NCI-H510A treated with DMSO at 0.1 percent for 48 hours (cell line): ENCODE data around the gene RBM8A.
"Not testable (repeated sequence)": the region's sequence is repeated elsewhere in the genome, so short reads cannot be mapped to it uniquely, and the experiment has no call there.

ENCODE experiments used
- DNase-seq: peaks from one replicate; lab custom pipeline; 2025; lab: John Stamatoyannopoulos, UW

The RBM8A gene

DNA sequence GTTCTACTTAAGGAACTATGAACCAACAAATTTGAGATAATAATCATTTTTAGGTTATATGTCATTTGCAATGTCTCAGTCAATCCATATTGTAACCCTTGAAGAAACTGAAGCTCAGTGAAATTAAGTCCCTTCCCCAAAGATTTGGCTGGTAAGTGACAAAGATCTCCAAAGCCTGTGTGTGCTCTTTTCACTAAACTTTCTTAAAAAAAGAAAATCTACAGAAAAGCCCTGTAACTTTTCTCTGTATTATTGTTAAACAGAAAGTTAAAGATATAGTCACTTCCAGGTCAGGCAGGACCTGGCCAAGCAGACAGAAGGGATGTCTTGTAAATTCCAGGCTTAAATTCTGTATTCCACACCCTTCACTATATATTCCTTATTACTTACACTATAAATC is 29.1 kb upstream of the RBM8A start:
- no peak for DNase-seq

DNA sequence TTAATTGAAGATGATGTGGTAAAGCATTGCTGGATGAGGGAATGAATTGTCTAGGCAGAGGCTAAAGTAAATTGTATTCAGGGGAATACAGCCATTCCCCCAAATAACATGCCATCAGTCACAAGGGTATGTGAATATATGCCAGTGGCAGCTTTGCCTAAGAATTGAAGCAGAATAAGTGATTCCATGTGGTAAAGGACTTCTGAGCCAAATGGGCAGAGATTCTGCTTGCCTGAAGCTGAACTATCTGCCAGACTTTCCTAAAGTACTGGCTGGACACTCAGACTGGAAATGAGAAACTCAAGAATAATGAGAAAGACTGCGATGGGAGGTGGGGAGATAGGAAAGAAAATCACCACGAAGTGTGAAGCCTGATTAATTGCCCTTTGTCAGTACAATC is 28.2 kb upstream of the RBM8A start:
- DNase-seq = no peak

DNA sequence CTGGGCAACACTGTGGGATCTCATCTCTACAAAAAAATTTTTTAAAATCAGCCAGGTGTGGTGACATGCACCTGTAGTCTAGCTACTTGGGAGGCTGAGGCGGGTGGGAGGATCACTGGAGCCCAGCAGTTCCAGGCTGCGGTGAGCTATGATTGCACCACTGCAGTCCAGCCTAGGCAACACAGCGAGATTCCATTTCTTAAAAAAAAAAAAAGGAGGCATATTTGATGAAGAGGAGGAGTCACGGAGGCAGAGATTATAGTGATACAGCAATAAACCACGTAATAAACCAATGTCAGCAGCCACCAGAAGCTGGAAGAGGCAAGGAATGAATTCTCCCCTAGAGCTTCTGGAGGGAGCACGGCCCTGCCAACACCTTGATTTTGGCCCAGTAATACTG is 26.6 kb upstream of the RBM8A start:
- DNase-seq = no peak

DNA sequence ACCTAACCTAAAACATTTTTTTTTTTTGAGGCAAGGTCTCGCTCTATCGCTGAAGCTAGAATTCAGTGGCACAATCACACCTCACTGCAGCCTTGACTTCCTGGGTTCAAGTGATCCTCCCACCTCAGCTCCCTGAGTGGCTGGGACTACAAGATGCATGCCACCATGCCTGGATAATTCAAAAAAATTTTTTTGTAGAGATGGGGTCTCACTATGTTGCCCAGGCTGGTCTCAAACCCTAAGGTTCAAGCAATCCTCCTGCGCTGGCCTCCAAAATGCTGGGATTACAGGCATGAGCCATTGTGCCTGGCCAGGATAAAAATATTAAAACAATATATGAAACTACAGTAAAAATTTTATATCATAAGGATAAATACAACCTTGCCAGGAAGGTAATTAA is 25.6 kb upstream of the RBM8A start:
- no peak for DNase-seq

DNA sequence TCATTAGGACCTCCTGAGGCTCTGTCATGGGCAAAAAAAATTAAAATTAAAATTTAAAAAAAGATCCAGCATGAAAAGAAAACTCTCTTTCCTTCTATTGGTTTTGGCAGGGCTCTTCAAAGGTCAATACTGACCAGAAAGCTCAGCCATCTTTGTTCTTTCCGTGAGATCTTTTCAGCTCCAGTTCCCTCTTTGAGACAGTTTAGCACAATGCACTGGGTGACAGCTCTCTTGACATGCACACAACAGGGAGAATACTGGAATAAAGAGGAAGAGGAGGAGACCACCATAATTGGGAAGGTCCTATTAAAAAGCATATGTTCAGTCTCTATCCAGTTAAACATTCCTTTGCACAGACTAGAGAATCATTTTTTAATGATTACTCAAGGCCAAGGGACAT is 24.2 kb upstream of the RBM8A start:
- DNase-seq = no peak

DNA sequence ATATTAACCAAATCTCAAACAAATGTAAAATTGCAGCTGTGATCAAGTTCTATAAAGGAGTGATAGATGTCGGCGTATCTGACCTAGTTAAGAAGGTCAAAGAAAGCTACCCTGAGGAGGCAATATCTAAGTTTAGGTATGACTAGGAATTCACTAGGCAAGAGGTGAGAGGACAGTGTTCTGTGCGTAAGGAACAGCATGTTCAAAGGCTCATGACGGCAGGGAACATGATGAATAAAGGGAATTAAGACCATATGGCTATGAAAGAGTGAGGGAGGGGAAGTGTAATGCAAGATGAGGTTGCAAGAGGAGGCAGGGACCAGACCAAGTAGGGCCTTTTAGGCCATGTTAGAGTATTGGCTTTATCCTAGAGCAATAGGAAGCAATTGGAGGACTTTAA is 21.9 kb upstream of the RBM8A start:
- DNase-seq = no peak

DNA sequence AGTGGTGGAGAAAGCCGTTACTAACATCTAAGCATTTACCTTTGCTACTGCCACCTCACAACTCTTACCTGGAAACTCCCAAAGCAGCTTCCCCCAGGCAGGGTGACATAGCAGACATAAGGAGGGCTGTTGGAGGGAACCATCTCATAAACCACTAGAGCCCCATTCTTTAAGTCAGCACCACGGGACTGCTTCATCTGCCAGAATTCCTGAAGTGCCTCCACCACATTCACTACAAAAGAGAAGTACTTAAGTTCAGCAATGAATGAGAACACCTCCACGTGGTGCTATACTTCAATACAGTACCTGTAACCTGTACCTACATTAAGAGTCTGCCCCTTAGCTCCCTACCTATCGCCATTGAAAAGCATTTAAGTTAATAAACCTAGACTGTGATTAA is 20.3 kb upstream of the RBM8A start:
- no peak for DNase-seq

DNA sequence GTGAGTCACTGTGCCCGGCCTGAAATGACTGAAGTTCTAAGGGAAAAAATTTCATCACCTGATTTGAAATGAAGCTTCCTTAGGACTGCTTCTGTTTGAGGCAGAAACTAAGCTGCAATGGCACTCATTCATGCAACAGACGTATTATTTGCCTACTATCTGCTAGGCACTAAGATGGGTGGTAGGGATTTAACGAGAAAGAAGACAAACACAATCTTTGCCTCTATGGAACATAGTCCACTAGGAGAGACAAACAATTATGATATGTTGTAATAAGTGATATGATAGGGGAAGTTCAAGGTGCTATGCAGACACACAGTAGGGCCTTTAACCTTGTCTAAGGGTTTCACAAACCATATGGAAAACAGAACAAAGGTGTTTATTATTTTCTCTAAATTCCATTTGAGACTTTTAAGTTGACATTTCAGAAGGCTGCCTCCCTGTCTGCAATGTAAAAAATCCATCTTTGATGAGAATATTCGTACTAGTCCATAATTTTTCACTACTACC is 19.2 kb upstream of the RBM8A start:
- no peak for DNase-seq

DNA sequence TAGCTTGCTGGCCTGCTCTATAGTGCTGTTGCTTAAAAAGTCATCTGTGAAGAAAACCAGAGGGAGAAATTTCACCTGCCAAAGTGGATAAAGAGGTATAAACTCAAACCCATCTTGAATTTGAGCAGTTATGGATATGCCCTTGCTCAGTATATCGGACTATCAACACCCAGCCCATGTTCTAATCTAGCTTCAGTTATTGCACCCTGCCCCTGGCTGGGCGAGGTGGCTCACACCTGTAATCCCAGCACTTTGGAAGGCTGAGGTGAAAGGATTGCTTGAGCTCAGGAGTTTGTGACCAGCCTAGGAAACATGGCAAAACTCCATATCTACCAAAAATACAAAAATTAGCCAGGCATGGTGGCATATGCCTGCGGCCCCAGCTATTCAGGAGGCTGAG is 17.2 kb upstream of the RBM8A start:
- DNase-seq = no peak

DNA sequence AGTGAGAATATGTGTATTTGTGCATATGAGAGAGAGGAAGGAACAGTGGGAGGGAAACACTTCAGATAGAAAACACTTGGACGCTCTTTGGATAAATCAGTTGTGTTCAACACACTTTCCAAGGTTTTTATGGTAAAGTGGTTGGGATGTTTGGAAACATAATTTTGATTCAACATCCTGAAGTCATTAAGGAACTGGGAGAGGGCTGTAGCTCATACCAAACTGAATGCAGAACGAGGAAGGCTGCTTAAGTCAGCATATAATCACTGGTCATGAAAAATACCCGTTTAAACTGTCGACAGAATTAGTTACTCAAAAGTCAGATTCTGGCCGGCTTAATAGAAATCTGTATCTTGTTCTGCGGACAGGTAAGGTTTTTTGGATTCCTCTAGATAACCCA is 15.6 kb upstream of the RBM8A start:
- no peak for DNase-seq

DNA sequence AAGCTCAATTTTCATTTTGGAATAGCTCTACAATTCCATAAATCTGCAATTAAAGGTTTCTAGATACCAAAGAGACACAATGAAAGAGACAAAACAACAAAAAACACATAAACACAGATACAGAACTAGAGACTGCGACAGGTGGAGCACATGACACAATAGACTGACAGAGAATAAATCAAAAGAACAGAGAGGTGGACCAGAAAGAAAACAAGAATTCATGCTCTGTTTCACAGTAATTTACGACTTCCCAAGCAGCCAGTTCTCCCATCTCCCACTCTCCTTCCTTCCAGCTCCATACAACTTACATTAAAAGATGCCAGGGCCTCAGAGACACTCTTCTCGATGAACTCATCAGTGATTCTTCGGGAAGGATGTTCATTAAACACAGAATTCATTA is 15.1 kb upstream of the RBM8A start:
- no peak for DNase-seq

DNA sequence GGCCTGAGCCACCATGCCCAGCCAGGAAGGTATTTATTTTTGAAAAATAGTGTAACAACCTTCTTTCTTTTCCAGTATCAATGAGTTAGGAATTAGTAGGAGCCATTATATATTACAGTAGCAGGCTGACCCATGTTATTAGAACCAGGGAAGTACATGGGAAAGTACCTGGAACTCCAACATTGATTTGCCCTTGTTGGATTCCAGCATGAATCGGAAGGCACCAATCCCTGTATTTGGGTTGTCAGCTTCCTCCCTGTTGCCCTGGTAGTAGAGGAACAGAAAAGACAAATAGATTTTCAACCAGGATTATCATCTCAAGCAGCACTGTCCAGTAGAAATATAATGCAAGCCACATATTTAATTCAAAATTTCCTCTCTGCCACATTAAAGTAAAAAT is 10.2 kb upstream of the RBM8A start:
- no peak for DNase-seq

DNA sequence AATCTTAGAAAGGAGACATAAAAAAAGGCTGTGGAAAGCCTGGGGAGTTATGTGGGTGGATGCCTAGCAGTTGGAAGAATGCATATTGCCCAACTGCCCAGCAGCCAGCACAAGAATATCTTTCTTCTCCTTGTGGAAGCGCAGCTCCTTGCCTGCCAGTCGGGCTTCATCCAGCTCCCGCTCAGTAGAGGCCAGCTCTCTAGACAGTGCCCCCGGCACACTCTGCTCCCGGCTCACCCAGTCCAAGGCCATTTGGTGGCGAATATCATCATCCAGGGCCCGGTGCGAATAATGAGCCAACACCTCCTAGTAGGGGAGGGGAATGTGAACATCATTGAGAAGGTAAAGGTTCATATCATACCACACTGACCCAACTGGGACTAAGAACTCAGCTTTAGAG is 9.0 kb upstream of the RBM8A start:
- no peak for DNase-seq

DNA sequence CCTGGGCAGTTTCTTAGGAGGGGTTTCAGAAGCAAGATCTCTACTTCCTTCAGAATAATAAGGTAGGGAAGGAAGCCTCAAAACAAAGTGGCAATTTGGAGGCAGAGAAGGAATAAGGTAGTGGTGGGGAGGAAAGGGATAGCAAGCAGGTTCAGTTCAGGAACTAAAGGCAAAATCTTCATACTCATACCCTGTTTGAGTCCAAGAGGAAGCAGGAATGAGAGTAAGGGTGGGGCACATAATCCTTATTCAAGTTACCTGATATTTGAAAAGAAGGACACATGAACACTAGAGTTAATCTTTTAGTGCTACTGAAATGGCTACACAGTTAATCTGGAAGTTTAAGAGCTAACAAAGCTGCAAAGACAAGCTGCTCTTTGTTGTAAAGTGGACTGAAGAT is 8.4 kb upstream of the RBM8A start:
- no peak for DNase-seq

DNA sequence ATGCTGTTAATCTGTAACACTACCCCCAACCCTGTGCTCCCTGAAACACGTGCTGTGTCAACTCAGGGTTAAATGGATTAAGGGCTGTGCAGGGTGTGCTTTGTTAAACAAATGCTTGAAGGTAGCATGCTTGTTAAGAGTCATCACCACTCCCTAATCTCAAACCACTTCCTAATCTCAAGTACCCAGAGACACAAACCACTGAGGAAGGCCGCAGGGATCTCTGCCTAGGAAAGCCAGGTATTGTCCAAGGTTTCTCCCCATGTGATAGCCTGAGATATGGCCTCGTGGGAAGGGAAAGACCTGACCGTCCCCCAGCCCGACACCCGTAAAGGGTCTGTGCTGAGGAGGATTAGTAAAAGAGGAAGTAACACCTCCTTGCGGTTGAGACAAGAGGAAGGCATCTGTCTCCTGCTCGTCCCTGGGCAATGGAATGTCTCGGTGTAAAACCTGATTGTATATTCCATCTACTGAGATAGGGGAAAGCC is 5.3 kb upstream of the RBM8A start:
- DNase-seq = not testable (repeated sequence)

DNA sequence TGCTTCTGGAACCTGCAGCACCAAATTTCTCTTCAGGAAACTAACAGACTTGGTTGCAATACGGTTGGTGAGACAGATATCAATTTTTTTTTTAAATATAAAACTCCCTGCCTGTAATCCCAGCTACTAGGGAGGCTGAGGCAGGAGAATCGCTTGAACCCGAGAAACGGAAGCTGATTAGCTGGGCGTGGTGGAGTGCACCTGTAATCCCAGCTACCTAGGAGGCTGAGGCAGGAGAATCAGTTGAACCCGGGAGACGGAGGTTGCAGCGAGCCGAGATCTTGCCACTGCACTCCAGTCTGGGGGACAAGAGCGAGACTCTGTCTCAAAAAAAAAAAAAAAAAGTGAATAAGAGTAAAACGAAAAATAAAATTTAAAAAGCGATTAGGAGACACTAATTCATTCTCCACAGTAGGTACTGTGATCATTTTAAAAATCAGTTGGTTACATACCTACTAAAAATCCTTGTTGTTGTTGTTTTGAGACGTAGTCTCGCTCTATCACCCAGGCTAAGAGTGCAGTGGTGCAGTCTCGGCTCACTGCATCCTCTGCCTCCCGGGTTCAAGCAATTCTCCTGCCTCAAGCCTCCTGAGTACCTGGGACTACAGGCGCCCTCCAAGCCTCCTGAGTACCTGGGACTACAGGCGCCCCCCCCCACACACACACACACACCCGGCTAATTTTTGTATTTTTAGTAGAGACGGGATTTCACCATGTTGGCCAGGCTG is 796 bp upstream of the RBM8A start:
- no peak for DNase-seq

DNA sequence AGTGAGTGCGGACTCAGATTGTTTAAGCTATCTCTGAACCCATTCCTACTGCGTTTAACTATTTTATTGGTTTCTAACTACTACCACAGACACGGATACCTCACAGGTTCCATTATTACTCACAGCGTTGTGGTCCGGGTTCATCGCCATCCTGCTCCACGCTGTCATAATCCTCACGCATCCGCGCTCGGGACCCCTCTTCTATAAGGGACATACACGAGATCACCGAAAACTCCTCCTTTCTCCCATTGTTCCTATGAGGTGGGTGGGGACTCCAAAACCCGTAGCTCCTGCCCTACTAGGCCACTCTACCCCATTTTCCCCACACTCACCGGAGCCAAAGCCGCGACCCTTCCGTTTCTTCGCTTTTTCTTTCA is 610 bp downstream of the RBM8A start:
- no peak for DNase-seq

DNA sequence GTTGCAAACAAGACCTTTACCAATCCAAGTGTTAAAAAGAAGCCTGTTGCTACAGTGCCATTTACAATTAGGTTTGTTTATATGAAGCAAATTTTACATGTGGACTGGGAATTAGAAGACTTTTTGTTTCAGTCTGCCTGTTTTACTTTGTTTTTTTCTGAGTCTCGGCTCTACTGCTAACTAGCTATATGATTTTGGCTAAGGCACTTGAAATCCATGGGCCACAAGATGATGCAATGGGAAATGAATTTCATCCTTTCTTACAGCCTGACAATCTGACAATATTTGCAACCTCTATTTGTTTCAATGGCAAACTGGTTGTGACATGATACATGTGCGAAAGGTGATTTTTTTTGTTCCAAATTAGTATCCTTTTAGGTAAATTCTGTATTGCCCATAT is 5.0 kb downstream of the RBM8A start:
- DNase-seq = no peak

DNA sequence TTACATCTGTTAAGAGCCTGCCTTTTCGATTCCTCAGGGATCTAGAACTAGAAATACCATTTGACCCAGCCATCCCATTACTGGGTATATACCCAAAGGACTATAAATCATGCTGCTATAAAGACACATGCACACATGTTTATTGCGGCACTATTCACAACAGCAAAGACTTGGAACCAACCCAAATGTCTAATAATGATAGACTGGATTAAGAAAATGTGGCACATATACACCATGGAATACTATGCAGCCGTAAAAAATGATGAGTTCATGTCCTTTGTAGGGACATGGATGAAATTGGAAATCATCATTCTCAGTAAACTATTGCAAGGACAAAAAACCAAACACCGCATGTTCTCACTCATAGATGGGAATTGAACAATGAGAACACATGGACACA is 7.0 kb downstream of the RBM8A start:
- DNase-seq = not testable (repeated sequence)

DNA sequence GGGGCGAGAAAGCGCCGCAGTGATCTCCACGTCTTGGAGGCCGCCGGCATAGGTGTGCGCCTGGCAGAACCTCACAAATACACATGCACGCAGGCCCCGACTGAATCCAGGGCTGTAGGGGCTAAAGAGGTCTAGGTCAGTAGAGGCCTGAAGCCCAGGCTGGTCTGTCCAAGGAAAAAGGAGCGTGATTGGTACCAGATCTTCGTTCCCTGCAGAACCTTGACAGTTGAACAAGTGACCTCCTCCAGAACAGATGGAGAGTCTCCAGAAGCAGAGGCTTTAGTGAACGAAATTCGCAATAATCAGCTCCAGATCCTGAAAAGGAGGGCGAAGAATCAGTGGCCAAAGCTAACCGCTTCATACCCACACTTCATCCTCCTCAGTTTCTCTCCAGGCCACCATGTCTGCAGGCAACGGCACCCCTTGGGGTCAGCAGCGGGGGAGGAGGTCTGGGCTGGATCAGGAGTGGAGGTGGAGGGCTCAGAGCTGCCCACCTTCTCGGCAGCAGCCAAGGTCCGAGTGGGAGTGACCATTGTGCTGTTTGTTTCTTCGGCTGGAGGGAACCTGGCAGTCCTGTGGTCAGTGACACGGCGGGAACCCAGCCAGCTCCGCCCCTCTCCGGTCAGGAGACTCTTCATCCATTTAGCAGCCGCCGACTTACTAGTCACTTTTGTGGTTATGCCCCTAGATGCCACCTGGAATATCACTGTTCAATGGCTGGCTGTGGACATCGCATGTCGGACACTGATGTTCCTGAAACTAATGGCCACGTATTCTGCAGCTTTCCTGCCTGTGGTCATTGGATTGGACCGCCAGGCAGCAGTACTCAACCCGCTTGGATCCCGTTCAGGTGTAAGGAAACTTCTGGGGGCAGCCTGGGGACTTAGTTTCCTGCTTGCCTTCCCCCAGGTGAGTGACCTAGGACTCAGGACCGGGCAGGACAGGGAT is 8.0 kb downstream of the RBM8A start:
- DNase-seq = peak; percentile 58

DNA sequence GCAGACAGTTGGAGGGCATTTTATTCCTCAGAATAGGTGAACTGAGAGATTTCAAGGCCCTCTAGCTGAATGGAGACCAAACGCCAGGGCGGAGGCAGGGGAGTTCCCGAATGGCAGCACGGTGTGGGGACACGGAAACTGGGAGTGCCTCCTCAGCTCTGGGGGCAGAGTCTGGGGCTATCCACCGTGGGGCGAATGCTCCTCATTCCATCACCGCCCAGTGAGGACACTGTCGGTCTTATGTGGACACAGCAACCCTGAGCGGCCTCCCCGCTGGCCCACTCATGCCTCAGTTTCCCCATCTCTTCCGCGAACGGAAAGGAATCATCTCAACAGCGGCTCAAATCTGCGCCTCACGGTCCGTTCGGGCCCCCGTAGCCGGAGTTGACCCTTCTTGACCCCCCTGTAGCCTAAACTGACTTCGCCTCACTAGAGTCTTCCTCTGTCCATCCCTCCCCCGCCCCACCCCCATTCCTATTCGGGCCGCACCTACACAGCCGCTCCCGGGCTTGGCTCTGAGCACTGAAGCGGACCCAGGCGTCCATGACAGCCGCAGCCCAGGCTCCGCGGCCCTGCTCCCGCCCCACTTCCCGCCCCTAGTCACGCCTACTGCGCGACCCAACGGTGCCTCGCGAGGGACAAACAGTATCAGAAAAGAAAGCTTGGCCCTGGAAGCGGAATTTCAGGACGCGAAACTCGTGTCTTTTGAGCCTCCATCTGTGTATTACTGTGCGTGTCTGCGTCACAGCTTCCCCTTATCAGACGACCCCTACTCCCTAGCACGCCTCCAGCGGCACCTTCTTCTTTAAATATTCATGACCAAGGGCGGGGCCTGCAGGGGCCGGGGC is 8.9 kb downstream of the RBM8A start, which contains the start of gene PEX11B:
Gene PEX11B, minus strand, starts transcription at position 574 of the 848 bp plus-strand sequence. Its CDS starts 29 bp downstream, at position 545.
- peak; percentile 85 for DNase-seq

DNA sequence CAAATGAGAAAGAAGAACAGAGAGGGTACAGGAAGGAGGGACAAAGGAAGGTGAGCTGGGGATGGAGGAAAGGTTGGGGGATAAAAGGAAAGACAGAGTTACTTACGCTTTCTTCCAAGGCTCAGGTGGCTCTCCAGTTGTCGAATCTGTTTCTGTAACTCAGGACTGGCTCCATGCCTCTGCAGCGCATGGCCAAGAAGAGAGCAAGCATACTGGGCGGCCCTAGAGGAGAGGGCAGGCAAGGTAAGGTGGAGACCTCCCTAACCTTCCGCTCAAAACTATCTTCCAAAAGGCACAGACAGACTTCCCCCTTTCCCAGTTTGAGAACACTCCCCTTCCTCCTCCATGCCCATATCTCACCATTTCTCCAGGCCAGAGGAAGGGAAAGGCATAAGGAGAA is 9.7 kb downstream of the RBM8A start:
- DNase-seq = no peak
